OCI-M1 (cell line): Measurements from ENCODE around the gene EPHB4.
"Not testable (repeated sequence)": the region's sequence is repeated elsewhere in the genome, so short reads cannot be mapped to it uniquely, and the experiment has no call there.

Experiments used
- DNase-seq: peaks from one replicate; lab custom pipeline; 2025; lab: John Stamatoyannopoulos, UW

Gene EPHB4

DNA sequence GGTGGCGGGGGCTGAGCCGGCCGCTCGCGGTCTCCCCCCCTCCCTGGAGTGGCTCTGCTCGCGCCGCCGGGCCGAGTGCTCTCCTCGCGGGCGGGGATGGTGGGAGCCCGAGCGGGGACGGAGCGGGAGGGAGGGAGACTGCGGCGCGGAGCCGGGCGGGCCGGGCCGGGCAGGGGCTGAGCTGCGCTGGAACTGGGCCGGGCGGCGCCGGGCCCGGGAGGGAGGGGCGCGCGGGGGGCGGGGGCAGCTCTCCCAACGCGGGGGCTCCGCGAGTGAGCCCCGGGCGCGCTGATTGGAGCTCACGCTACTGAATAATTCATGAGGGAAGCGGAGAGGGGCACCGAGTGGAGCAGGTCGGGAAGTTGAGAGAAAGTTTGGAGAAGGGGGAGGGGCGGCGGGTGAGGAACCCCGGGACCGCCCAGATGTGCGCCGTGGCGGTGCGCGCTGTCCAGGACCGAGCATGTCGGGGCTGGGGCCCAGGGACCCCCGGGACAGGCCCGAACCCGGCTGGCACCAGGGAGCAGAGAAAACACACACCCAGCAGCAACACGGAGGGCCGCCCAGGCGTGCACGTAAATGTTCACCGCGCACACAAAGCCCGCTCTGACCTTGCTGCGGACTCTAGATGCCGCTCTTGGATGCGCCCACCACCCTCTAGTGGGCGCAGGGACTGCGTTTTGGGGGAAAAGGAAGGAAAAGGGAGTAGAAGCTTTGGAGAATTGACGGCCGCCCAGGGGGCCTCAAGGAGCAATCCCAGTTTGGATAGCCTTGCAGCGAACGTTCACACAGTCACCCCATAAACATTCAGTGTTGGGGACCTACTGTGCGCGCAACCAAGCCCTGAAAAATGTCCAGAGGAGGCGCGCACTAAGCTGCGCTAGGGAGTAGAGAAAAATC is at the start of gene EPHB4:
Gene EPHB4 (minus strand): TSS at position 194 of the 897 bp plus-strand sequence. CDS start 493 bp downstream, outside the sequence.
- peak; percentile 91 for DNase-seq

DNA sequence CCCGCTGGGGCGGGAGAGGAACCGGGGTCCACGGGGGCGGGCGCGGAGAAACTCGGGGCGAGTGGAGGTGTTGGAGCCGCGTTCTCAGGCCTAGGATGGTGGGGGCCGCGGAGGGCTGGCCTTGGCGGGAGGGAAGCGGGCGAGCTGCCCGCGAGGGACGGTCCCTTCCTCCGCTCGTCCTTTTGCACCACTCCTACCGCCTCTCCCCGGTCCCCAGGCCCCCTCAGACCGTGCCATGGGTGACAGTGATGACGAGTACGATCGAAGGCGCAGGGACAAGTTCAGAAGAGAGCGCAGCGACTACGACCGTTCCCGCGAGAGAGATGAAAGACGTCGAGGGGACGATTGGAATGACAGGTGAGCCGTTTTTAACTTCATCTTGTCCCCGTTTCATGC is 48.0 kb upstream of the EPHB4 start:
- peak; percentile 57 for DNase-seq

DNA sequence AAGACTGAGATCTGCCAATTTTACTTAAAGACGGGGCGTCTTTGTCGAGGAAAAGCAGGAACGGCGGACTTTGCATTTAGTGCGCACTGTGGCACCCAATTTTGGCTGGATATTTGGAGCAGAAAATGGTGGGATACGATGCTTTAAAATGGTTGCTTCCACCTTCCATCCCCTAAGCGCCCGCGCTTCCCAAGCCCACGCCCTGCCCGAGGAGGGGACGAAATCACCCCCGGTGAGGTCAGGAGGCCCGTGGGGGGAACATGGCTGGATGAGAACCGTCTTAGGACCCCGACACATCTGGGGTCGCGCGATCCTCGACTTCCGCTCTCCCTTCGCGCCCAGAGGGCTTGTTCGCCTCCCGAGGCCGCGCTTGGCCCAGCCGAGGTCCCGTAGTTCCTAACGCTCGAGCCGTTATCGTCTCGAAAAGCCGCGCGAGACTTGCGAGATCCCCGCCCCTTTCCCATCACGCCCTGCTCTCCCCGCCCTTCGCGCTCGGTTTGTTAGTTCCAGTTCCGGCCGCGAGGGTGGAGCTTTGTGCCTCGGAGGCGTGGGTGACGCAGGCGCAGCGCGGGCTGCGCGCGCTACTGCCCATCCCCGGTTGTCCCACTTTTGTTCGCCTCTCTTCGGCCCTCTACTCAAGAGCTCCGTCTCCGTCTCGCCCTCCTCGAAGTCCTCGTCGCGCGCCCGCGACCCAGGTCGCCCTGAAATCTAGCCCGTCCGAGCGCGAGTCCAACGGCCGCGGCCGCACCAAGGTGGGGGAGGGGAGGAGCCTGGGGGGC is 47.4 kb upstream of the EPHB4 start, which contains the start of gene SRRT:
Gene SRRT (plus strand): TSS at position 527 of the 779 bp plus-strand sequence. CDS start 488 bp downstream, outside the sequence.
- DNase-seq: peak; percentile 100

DNA sequence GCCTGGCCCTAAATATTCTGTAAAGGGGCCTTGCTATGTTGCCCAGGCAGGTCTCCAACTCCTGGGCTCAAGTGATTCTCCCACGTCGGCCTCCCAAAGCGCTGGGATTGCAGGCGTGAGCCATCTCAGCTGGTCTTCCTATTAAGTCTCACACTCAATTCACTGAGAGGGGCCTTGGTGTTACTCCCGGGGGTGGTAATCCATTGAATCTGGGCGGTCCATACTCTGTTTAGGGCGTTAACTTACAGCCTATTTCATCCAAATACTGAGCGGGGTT is 46.9 kb upstream of the EPHB4 start:
- no peak for DNase-seq

DNA sequence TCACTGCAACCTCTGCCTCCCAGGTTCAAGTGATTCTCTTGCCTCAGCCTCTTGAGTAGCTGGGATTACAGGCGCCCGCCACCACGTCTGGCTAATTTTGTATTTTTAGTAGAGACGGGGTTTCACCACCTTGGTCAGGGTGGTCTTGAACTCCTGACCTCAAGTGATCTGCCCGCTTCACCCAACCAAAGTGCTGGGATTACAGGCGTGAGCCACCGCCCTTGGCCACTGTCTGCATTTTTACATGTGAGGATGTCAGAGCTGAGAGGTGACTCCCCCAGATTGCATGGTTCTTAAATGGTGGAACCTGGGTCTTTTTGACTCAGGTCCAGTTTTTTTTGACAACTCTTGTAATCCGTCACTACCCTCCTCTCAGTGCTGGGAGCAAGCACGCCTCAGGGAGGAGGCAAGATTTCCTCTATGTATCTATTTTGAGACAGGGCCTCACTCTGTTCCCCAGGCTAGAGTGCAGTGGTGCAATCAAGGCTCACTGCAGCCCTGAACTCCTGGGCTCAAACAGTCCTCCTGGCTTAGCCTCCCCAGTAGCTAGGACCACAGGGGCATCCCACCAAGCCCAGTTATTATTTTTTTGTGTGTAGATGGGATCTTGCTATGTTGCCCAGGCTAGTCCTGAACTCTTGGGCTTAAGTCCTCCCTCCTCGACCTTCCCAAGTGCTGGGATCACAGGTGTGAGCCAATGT is 46.4 kb upstream of the EPHB4 start:
- DNase-seq: no peak

DNA sequence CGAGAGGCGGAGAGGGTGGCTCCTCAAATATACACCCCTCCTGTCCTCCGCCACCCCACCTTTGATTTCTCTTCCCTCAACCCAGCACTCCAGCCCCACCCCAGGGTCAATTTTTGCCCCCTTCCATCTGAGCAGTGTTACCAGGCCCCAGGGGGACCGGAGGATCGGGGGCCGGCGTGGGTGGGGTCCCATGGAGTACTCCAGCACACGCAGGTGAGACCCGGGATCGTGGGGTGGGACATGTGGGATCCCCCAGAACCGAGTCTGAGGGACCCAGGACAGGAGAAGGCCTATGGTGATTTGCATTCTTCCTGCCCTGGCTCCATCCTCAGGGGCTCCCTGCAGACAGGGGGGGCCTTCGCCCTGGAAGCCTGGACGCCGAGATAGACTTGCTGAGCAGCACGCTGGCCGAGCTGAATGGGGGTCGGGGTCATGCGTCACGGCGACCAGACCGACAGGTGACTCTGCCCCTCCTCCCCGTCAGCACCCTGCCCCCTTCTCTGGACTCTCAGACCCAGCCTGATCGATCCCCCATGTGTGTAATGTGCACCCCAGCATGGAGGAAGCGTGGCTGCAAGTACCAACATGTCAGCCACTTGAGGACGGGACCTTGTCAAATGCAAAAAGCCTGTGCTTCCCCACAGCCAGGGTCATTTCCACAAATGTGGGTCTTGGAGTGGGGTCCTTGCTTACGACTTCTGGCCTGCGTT is 40.6 kb upstream of the EPHB4 start:
- DNase-seq: no peak

DNA sequence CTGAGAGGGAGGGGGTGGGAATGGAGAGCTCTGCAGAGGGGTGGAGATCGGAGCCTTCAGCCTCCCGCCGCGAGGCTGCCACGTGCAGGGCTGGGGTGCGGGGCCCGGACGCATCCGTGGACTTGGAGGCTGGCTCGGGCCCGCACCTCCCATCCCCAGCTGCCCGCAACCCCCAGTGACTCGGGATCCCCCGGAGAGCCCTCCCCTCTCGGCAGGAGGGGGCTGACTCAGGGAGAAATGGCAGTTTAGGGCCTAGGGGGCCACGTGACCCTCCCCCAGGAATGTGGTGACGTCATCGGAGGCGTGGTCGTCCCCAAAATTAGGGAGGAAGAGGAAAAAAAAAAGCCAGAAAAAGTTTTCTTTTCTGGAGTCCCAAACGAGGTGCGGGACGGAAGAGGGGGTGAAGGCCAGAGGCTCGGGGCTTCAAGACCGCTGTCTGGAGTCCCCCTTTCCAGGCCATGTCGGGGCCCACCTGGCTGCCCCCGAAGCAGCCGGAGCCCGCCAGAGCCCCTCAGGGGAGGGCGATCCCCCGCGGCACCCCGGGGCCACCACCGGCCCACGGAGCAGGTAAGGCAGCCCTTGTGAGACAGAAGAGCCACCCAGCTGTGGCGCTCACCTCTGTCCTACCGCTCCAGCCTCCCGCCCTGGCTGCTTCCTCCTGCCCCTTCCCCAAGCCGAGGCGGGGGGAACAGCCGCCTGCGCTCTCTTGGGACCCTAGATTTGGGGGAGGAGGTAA is 39.9 kb upstream of the EPHB4 start, which contains the start of gene TRIP6:
Gene TRIP6 (plus strand): TSS at position 348 of the 736 bp plus-strand sequence. CDS start 111 bp downstream, at position 459.
- DNase-seq: no peak

DNA sequence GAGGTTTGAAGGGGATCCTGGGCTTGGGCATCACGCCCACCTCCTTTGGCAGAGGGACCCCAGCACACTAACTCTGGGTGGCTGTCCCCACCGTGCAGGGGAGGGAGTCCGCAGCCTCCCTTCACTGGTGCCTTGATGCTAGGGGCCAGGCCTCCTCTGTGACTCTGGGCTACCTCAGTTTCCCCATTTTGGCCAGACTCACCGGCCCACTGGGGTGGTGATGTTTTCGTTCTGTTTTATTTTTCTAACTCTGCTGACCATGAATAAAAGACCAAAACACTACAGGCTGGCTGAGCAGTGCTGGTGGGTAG is 39.4 kb upstream of the EPHB4 start:
- no peak for DNase-seq

DNA sequence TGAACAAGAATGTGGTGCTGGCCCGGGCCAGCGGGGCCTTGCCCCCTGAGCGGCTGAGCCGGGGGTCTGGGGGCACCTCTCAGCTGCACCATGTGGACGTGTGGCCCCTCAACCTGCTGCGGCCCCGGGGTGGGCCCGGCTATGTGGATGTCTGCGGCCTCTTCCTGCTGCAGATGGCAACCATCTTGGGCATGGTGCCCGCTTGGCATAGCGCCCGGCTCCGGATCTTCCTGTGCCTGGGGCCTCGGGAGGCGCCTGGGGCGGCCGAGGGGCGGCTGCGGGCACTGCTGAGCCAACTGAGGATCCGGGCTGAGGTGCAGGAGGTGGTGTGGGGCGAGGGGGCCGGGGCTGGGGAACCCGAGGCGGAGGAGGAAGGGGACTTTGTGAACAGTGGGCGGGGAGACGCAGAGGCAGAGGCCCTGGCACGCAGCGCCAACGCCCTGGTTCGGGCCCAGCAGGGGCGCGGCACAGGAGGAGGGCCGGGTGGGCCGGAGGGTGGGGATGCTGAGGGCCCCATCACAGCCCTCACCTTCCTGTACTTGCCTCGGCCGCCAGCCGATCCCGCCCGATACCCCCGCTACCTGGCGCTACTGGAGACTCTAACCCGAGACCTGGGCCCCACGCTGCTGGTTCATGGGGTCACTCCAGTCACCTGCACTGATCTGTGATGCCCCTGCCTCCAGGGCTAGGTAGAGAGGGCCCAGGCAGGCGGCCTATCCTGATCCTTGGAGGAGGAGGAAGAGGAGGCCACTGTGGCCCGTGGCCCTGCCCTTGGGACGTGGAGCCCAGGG is 38.8 kb upstream of the EPHB4 start:
- DNase-seq: no peak

DNA sequence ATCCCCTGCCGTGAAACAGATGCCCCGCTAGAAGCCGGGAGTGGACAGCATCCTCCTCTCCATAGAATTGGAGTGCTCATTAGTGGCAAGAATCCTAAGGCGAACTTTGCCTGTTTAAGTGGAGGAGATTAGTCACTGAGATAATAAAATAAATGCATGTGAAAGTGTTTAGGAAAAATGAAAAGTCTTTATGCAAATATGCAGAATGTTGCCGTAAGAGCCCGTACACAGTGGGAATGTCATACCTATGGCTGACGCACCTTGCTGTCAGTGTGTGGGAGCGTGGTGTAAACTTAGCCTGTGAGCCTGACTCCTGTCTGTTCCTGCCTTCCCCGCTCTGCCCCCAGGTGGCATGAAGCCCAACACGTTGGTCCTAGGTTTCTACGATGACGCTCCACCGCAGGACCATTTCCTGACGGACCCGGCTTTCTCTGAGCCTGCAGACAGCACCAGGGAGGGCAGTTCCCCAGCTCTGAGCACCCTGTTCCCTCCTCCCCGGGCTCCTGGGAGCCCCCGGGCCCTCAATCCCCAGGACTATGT is 38.1 kb upstream of the EPHB4 start:
- no peak for DNase-seq

DNA sequence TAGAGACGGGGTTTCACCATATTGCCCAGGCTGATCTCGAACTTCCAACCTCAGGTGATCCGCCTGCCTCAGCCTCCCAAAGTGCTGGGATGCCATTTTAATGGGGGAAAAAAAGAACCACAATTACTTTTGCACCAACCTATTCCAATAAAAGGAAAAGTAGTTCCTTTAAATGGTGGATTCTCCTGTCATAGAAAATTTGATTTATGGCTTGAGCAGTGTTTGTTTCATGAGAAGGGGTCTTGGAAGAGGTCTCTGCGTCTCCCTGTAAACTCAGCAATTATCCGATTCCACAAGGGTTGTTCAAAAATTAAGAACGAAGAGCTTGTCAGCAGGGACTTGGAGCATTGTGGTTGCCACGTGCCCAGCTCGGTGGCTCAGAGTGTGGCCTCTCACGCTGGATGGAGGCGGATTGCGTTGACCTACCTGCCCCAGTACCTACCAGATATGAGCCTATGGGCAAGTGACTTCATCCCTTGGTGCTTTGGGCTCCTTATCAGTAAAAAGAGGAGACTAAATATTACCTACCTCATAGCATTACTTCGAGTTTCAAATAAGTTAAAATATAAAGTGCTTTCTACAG is 37.0 kb upstream of the EPHB4 start:
- no peak for DNase-seq

DNA sequence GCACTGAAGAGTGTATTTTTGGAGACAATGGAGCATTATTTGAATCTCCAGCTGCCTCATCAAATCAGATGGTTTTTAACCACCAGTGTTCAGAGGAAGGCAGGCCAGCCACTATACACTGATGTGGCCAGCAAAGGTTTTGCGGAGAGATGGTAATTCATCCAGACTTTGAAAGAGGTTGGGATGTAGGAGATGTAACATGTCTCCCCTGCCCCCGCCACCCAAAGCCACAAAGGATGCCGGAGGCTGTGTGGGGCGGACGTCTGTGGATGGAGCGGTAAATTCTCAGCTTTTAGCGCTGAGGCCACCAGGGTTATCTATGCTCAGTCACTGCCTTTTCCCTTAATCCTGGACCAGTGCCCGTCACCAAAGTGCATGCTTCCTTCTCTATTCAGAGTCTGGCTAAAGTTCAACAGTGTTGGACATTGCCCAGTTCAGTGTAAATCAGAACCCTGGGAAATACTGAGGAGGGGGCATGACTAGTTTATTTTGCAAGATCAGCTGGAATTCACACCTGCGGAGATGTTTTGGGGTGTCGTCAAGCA is 36.2 kb upstream of the EPHB4 start:
- peak; percentile 62 for DNase-seq

DNA sequence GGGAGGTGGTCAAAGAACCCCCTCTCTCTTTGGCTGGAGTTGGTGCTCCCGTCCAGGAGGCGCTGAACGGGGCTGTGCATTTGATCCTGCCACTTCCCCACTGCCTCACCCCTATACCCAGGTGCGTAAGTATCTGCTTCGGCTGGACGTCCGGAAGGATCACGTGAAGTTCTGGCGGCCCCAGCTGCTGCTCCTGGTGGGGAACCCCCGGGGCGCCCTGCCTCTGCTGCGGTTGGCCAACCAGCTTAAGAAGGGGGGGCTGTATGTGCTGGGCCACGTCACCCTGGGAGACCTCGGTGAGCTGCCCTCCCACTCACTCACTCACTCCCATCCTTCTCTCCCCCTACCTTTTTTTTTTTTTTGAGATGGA is 34.3 kb upstream of the EPHB4 start:
- DNase-seq: no peak

DNA sequence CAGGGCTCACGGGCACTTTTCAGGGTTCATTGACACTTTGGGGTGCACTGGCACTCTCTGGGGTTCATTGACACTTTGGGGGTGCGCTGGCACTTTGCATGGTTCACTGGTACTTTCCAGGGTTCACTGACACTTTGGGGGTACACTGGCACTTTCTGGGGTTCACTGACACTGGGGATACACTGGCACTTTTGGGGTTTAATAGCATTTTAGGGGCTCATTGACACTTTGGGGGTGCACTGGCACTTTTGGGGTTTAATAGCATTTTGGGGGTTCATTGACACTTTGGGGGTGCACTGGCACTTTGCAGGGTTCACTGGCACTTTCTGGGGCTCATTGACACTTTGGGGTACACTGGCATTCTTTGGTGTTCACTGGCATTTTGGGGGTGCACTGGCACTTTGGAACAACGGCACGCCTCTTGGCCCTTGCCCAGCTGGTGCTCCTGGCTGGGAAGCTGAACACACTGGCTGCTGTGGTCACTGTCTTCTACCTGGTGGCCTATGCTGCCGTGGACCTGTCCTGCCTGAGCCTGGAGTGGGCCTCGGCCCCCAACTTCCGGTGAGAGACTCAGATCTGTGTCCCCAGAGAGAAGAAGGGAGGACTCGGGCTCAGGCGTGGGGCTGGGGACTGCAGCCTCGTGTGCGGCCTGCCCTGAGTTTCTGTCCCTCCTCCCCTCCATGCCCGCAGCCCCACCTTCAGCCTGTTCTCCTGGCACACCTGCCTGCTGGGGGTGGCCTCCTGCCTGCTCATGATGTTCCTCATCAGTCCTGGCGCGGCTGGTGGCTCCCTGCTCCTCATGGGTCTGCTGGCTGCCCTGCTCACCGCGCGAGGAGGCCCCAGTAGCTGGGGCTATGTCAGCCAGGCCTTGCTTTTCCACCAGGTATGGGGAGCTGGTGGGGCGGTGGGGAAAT is 33.6 kb upstream of the EPHB4 start:
- DNase-seq: no peak

DNA sequence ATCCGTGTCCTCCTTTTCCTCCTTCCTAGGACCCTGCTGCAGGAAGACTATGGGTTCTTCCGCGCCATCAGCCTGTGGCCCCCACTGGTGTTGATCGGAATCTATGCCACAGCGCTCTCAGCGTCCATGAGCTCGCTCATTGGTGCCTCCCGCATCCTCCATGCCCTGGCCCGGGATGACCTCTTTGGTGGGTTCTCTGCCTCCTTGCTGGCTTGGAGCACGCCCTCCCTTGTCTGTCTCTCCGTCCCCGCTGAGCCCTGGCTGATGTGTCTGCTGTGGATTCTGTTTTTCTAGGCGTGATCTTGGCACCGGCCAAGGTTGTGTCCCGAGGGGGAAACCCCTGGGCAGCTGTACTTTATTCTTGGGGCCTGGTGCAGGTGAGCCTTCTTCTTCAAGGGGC is 32.5 kb upstream of the EPHB4 start:
- DNase-seq: no peak

DNA sequence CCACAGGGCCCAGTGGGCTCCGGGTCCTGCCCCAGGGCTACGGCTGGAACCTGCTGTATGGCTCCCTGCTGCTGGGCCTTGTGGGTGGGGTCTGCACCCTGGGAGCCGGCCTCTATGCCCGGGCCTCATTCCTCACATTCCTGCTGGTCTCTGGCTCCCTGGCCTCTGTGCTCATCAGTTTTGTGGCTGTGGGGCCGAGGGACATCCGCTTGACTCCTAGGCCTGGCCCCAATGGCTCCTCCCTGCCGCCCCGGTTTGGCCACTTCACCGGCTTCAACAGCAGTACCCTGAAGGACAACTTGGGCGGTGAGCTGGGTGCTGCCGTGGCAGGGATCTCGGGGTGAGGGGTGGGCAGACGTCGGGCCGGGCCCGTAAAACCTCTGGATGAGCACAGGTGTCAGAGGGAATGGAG is 29.6 kb upstream of the EPHB4 start:
- DNase-seq: no peak

DNA sequence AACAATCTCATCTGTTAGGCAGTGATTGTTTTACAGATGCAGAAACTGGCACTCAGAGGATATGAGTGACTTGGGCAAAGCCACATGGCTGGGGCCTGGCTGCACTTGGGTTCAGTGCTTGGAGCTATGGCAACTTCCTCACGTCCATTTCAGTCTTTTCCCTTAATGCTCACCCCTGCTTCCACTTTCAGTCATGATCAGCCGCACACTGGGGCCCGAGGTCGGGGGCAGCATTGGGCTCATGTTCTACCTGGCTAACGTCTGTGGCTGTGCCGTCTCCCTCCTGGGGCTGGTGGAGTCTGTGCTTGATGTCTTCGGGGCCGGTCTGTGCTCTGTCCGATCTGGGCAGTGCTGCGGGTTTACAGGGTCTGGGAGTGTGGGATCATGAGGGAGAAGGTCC is 28.2 kb upstream of the EPHB4 start:
- no peak for DNase-seq

DNA sequence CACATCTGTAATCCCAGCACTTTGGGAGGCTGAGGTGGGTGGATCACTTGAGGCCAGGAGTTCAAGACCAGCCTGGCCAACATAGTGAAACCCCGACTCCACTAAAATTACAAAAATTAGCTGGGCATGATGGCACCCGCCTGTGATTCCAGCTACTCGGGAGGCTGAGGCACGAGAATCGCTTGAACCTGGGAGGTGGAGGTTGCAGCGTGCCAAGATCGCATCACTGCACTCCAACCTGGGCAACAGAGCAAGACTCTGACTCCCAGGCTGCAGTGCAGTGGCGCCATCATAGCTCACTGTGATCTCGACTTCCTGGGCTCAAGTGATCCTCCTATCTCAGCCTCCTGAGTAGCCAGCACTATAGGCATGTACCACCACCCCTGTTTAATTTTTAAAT is 27.6 kb upstream of the EPHB4 start:
- DNase-seq: not testable (repeated sequence)
